Activated CD4-positive, alpha-beta T cell treated with anti-CD3 and anti-CD28 coated beads for 24 hours (primary cell): ENCODE data around the gene KCNJ4.

ENCODE experiments used
- DNase-seq, 2 donors: peaks; one replicate each; pipeline ENCODE4 v3.0.0-alpha.2; 2020; ENCODE audit warnings: low read depth in 2 of 2

The KCNJ4 gene

GRCh38 chr22:38452373-38453065 lies 2.5 kb downstream of the KCNJ4 start:
- DNase-seq, result no peak

- DNase-seq, result no peak
Observed at GRCh38 chr22:38451864-38452263, 3.1 kb downstream of the KCNJ4 start.

GRCh38 chr22:38451404-38451803 lies 3.6 kb downstream of the KCNJ4 start:
- no peak for DNase-seq

- DNase-seq, result no peak
Observed at GRCh38 chr22:38450234-38450797, 4.7 kb downstream of the KCNJ4 start.

GRCh38 chr22:38449776-38450175 lies 5.2 kb downstream of the KCNJ4 start:
- DNase-seq, result no peak

- DNase-seq, result no peak
Observed at GRCh38 chr22:38448945-38449745, 5.9 kb downstream of the KCNJ4 start.

- no peak for DNase-seq
Observed at GRCh38 chr22:38446018-38446601, 8.9 kb downstream of the KCNJ4 start.

GRCh38 chr22:38444783-38445182 lies 10.2 kb downstream of the KCNJ4 start:
- DNase-seq, result no peak

- no peak for DNase-seq
Observed at GRCh38 chr22:38443628-38444521, 11.1 kb downstream of the KCNJ4 start.

- no peak for DNase-seq
Observed at GRCh38 chr22:38442967-38443627, 11.9 kb downstream of the KCNJ4 start.

- no peak for DNase-seq
Observed at GRCh38 chr22:38441620-38442287, 13.2 kb downstream of the KCNJ4 start.

GRCh38 chr22:38440747-38441350 lies 14.2 kb downstream of the KCNJ4 start:
- DNase-seq, result no peak

GRCh38 chr22:38437416-38437815 lies 17.6 kb downstream of the KCNJ4 start:
- DNase-seq, result no peak

- no peak for DNase-seq
Observed at GRCh38 chr22:38436629-38437395, 18.2 kb downstream of the KCNJ4 start.

- DNase-seq, result no peak
Observed at GRCh38 chr22:38435965-38436364, 19.0 kb downstream of the KCNJ4 start.

- no peak for DNase-seq
Observed at GRCh38 chr22:38435010-38435409, 20.0 kb downstream of the KCNJ4 start.

GRCh38 chr22:38433871-38434270 lies 21.1 kb downstream of the KCNJ4 start:
- no peak for DNase-seq

- DNase-seq, result no peak
Observed at GRCh38 chr22:38432264-38432663, 22.7 kb downstream of the KCNJ4 start.
